ENCODE data around the gene CDC42EP5.

CDC42EP5 gene

DNA sequence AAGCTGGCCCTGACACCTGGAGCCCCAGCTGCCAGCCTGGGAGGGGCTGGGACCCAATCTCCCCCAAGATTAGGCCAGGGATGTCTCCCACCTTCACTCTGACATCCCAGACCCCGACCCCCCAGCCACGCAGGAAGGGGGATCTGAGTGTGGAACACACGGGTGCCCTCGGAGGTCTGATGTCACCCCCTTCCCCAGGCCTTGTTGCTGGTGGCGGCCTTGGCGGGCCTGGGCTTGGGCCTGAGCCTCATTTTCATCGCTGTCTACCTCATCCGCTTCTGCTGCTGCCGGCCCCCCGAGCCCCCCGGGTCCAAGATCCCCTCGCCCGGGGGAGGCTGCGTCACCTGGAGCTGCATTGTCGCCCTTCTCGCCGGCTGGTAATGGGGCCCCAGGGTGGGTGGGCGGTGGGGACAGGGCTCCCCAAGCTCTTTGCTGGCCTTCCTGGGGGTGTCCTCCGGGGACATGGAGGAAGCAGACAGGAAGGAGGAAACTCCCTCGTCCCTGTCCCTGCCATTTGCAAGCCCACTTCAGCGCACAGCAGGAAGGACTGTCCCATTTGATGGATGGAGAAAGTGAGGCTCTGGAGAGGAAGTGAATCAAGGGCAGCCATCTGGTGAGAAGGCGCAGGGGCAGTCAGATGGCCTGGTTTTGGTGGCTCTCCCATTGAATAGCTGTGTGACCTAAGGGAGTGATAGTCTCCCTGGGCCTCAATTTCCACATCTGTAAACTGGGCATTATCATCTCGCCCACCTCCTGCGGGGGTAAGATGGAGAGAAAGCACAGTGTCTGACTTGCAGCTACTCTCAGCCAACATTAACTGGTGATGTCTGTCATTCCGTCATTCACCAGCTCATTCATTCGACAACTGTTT is 53.9 kb downstream of the CDC42EP5 start:
- H3K27me3 ChIP-seq (ENCODE audit: control insufficient read depth in 3 of 3, insufficient read depth in 3 of 3, low read depth in 1 of 3, low read length in 3 of 3): no peaks in the 10 kb centered on the region
- H3K9me3 ChIP-seq (replicated peaks in 1 of 2; ENCODE audit: control insufficient read depth in 2 of 2, insufficient read depth in 1 of 2, low read depth in 1 of 2, low read length in 2 of 2): peaks cover 0 to 9% of the 10 kb centered on the region in 2 donors
- no CpG with 5 or more reads among the region's 26 CpGs for WGBS, 2 donors (ENCODE audit: extremely low coverage in 2 of 2, insufficient read length in 2 of 2, insufficient replicate concordance in 1 of 2)
- DNase-seq (ENCODE audit: low spot score): no peak
- peak overlapping the region; percentile 78 for H3K9ac ChIP-seq (ENCODE audit: low read depth, low read length, poor library complexity)
- peak overlapping the region; percentile 60 for H3K4me2 ChIP-seq (ENCODE audit: insufficient read depth, low read length, poor library complexity, severe bottlenecking)
- peak overlapping the region; percentile 23 for H4K8ac ChIP-seq (ENCODE audit: low read depth, low read length)
- H3K18ac ChIP-seq (ENCODE audit: low read length): peak overlapping the region; percentile 97
- peak overlapping the region; percentile 97 for H2BK5ac ChIP-seq (ENCODE audit: low read length)
- H3K23ac ChIP-seq (ENCODE audit: low read depth, low read length, poor library complexity): peak overlapping the region; percentile 17
- H3K4me3 ChIP-seq (ENCODE audit: low read length in 2 of 2): no peak overlapping the region
- peak overlapping the region; percentile 91 for H3K27ac ChIP-seq (replicated peaks; ENCODE audit: low read length)
- H2BK120ac ChIP-seq (ENCODE audit: low read depth, low read length): peak overlapping the region; percentile 90
- peaks cover 28% of the 10 kb centered on the region for H3K79me1 ChIP-seq (ENCODE audit: low read depth, low read length)
- H2BK12ac ChIP-seq (ENCODE audit: low read length): peak overlapping the region; percentile 59
- peak overlapping the region; percentile 99 for H4K91ac ChIP-seq (ENCODE audit: low read depth, low read length, poor library complexity)
- peak overlapping the region; percentile 86 for H2BK15ac ChIP-seq (ENCODE audit: low read length)
- H3K36me3 ChIP-seq (replicated peaks in 1 of 2; ENCODE audit: control insufficient read depth in 2 of 2, insufficient read depth in 2 of 2, low read length in 2 of 2): peaks cover 31 to 34% of the 10 kb centered on the region in 2 donors
- peak overlapping the region; percentile 99 for H2AK5ac ChIP-seq (ENCODE audit: low read depth, low read length)
- H3K14ac ChIP-seq (ENCODE audit: low read length): no peak overlapping the region
- no peak overlapping the region for H2AFZ ChIP-seq (ENCODE audit: low read length)
- H3K4ac ChIP-seq (ENCODE audit: low read length): no peak overlapping the region
- H3K4me1 ChIP-seq (ENCODE audit: control insufficient read depth in 2 of 2, insufficient read depth in 1 of 2, low read depth in 1 of 2, low read length in 2 of 2): peaks cover 42 to 53% of the 10 kb centered on the region in 2 donors

GRCh38 chr19:54418030-54418929 is 54.8 kb downstream of the CDC42EP5 start:
- Histone ChIP-seq H3K4ac (ENCODE audit: low read length) (no peak overlapping the region), H3K27ac (replicated peaks; ENCODE audit: low read length) (peak overlapping the region; percentile 91), H3K4me1 (ENCODE audit: control insufficient read depth in 2 of 2, insufficient read depth in 1 of 2, low read depth in 1 of 2, low read length in 2 of 2) (peaks cover 42 to 53% of the 10 kb centered on the region in 2 donors), H2BK15ac (ENCODE audit: low read length) (peak overlapping the region; percentile 86), H3K23ac (ENCODE audit: low read depth, low read length, poor library complexity) (peak overlapping the region; percentile 2), H3K27me3 (ENCODE audit: control insufficient read depth in 3 of 3, insufficient read depth in 3 of 3, low read depth in 1 of 3, low read length in 3 of 3) (no peaks in the 10 kb centered on the region), H2BK12ac (ENCODE audit: low read length) (peak overlapping the region; percentile 16), H2BK120ac (ENCODE audit: low read depth, low read length) (peak overlapping the region; percentile 90), H3K9me3 (replicated peaks in 1 of 2; ENCODE audit: control insufficient read depth in 2 of 2, insufficient read depth in 1 of 2, low read depth in 1 of 2, low read length in 2 of 2) (peaks cover 0 to 8% of the 10 kb centered on the region in 2 donors), H3K14ac (ENCODE audit: low read length) (no peak overlapping the region), H2BK5ac (ENCODE audit: low read length) (peak overlapping the region; percentile 97), H3K79me1 (ENCODE audit: low read depth, low read length) (peaks cover 25% of the 10 kb centered on the region), H2AK5ac (ENCODE audit: low read depth, low read length) (peak overlapping the region; percentile 99), H3K9ac (ENCODE audit: low read depth, low read length, poor library complexity) (peak overlapping the region; percentile 97), H4K8ac (ENCODE audit: low read depth, low read length) (no peak overlapping the region), H3K36me3 (replicated peaks in 1 of 2; ENCODE audit: control insufficient read depth in 2 of 2, insufficient read depth in 2 of 2, low read length in 2 of 2) (peaks cover 27 to 28% of the 10 kb centered on the region in 2 donors), H2AFZ (ENCODE audit: low read length) (peak overlapping the region; percentile 60), H3K18ac (ENCODE audit: low read length) (peak overlapping the region; percentile 97), H3K4me3 (ENCODE audit: low read length in 2 of 2) (peak overlapping the region; percentile 19 to 31), H3K4me2 (ENCODE audit: insufficient read depth, low read length, poor library complexity, severe bottlenecking) (peak overlapping the region; percentile 60), H4K91ac (ENCODE audit: low read depth, low read length, poor library complexity) (peak overlapping the region; percentile 99)
- no CpG with 5 or more reads among the region's 25 CpGs for WGBS, 2 donors (ENCODE audit: extremely low coverage in 2 of 2, insufficient read length in 2 of 2, insufficient replicate concordance in 1 of 2)
- no peak for DNase-seq (ENCODE audit: low spot score)

GRCh38 chr19:54416695-54417491 is 56.2 kb downstream of the CDC42EP5 start:
- Histone ChIP-seq H2BK120ac (ENCODE audit: low read depth, low read length) (no peak overlapping the region), H2AFZ (ENCODE audit: low read length) (peak overlapping the region; percentile 87), H3K36me3 (replicated peaks in 1 of 2; ENCODE audit: control insufficient read depth in 2 of 2, insufficient read depth in 2 of 2, low read length in 2 of 2) (peaks cover 16 to 20% of the 10 kb centered on the region in 2 donors), H3K18ac (ENCODE audit: low read length) (peak overlapping the region; percentile 97), H3K23ac (ENCODE audit: low read depth, low read length, poor library complexity) (peak overlapping the region; percentile 90), H3K4ac (ENCODE audit: low read length) (no peak overlapping the region), H2BK5ac (ENCODE audit: low read length) (peak overlapping the region; percentile 96), H3K4me1 (ENCODE audit: control insufficient read depth in 2 of 2, insufficient read depth in 1 of 2, low read depth in 1 of 2, low read length in 2 of 2) (peaks cover 36 to 51% of the 10 kb centered on the region in 2 donors), H2BK15ac (ENCODE audit: low read length) (peak overlapping the region; percentile 69), H3K79me1 (ENCODE audit: low read depth, low read length) (peaks cover 18% of the 10 kb centered on the region), H3K27me3 (ENCODE audit: control insufficient read depth in 3 of 3, insufficient read depth in 3 of 3, low read depth in 1 of 3, low read length in 3 of 3) (no peaks in the 10 kb centered on the region), H2BK12ac (ENCODE audit: low read length) (no peak overlapping the region), H3K14ac (ENCODE audit: low read length) (peak overlapping the region; percentile 98), H2AK5ac (ENCODE audit: low read depth, low read length) (peak overlapping the region; percentile 44), H3K4me2 (ENCODE audit: insufficient read depth, low read length, poor library complexity, severe bottlenecking) (peak overlapping the region; percentile 88), H3K27ac (replicated peaks; ENCODE audit: low read length) (peak overlapping the region; percentile 91), H4K8ac (ENCODE audit: low read depth, low read length) (peak overlapping the region; percentile 90), H3K4me3 (ENCODE audit: low read length in 2 of 2) (peak overlapping the region; percentile 78 to 94), H3K9me3 (replicated peaks in 1 of 2; ENCODE audit: control insufficient read depth in 2 of 2, insufficient read depth in 1 of 2, low read depth in 1 of 2, low read length in 2 of 2) (peaks cover 0 to 8% of the 10 kb centered on the region in 2 donors), H3K9ac (ENCODE audit: low read depth, low read length, poor library complexity) (peak overlapping the region; percentile 97), H4K91ac (ENCODE audit: low read depth, low read length, poor library complexity) (no peak overlapping the region)
- DNase-seq (ENCODE audit: low spot score): no peak
- 100% methylated on average over 2 of the region's 44 CpGs; no CpG with 5 or more reads in 1 of the 2 donors for whole genome bisulfite sequencing, 2 donors (ENCODE audit: extremely low coverage in 2 of 2, insufficient read length in 2 of 2, insufficient replicate concordance in 1 of 2)

All from neuronal stem cell (in vitro differentiated cells).